ENCODE results near the gene CCDC83. TPM values are rescaled to one million over a fixed set of nuclear protein-coding genes. Genes with fewer than 3 reads are reported as not detected.

Gene CCDC83
- total and polyA plus RNA-seq, 2 experiments from 2014 or later, result not detected

- no peak for TF ChIP-seq ZNF462 (CRISPR knock-in tag; IDR thresholded peaks at IDR 0.05)
Observed at GRCh38 chr11:85854212-85854556, 999 bp upstream of the CCDC83 start (continued).

- H3K36me3 ChIP-seq (ENCODE audit: insufficient read depth), result peaks cover 5% of the 10 kb centered on the region; the same call in 1 of the 2 replicates
- ATAC-seq (peak; percentile 98), DNase-seq (ENCODE audit: low spot score) (peak; percentile 97)
- peak overlapping the region; percentile 77 for H3K4me3 Mint-ChIP-seq
- H3K27me3 Mint-ChIP-seq (ENCODE audit: insufficient read depth, low read depth, poor library complexity), result peaks cover 8% of the 10 kb centered on the region
- peak overlapping the region; percentile 96 for H3K4me2 ChIP-seq
- H3K4me1 Mint-ChIP-seq, result peaks cover 7% of the 10 kb centered on the region
- H3K79me2 ChIP-seq (replicated peaks; ENCODE audit: insufficient read depth), result no peaks in the 10 kb centered on the region
- H4K20me1 ChIP-seq (replicated peaks; ENCODE audit: insufficient read depth), result no peaks in the 10 kb centered on the region
- H3K27ac ChIP-seq (ENCODE audit: low read depth), result no peak overlapping the region
- peaks cover 32% of the 10 kb centered on the region for H3K36me3 Mint-ChIP-seq (ENCODE audit: low read depth)
- peak overlapping the region; percentile 100 for H2AFZ ChIP-seq
- H3K9me3 Mint-ChIP-seq, result peaks cover 31% of the 10 kb centered on the region
- H3K4me3 ChIP-seq, result peak overlapping the region; percentile 91
- no peaks in the 10 kb centered on the region for H3K27me3 ChIP-seq (ENCODE audit: insufficient read depth)
- no peaks in the 10 kb centered on the region; the same call in 1 of the 2 replicates for H3F3A ChIP-seq (replicated peaks; ENCODE audit: low read depth)
- H3K9me2 ChIP-seq (ENCODE audit: insufficient read depth), result 0 out of 2 replicates have a peak, but pooled peaks cover 12% of the 10 kb centered on the region
- peaks cover 9% of the 10 kb centered on the region for H3K4me1 ChIP-seq (ENCODE audit: insufficient read depth)
- H3K27ac Mint-ChIP-seq, result peak overlapping the region; percentile 95; the same call in 1 of the 2 replicates
- peak; percentile 69 for TF ChIP-seq POLR2AphosphoS5 (IDR thresholded peaks at IDR 0.05; ENCODE audit: low read depth)
- no peak; the same call in none of the 2 replicates for TF ChIP-seq ETS1 (IDR thresholded peaks at IDR 0.05)
- peak; percentile 38 to 98; a peak in 3 of 4 replicates for TF ChIP-seq CTCF (conservative IDR thresholded peaks at IDR 0.05; ENCODE audit: low read depth in 2 of 2)
- TF ChIP-seq NANOG (IDR thresholded peaks at IDR 0.05; ENCODE audit: borderline replicate concordance), result no peak
- no peak for TF ChIP-seq JUNB (IDR thresholded peaks at IDR 0.05; ENCODE audit: unreplicated experiment)
- TF ChIP-seq REST (IDR thresholded peaks at IDR 0.05; ENCODE audit: unreplicated experiment), result no peak
- no peak for TF ChIP-seq EZH2phosphoT487 (IDR thresholded peaks at IDR 0.05; ENCODE audit: unreplicated experiment)
- TF ChIP-seq CREB1 (CRISPR knock-in tag; IDR thresholded peaks at IDR 0.05; ENCODE audit: low read depth), result peak; percentile 9; the same call in 1 of the 2 replicates
- no peak for TF ChIP-seq ZNF331 (CRISPR knock-in tag; IDR thresholded peaks at IDR 0.05; ENCODE audit: low read depth)
- no peak for TF ChIP-seq STAT1 (IDR thresholded peaks at IDR 0.05; ENCODE audit: unreplicated experiment)
Observed at GRCh38 chr11:85854557-85855340, 434 bp upstream of the CCDC83 start.
